Putamen (tissue), 1 donor: Measurements from ENCODE around the gene EIPR1.
"Not testable (repeated sequence)": the region's sequence is repeated elsewhere in the genome, so short reads cannot be mapped to it uniquely, and the experiment has no call there.

Source experiments
- DNase-seq: peaks from one replicate; pipeline ENCODE4 v3.0.0-alpha.2; 2016; ENCODE audit warnings: low spot score

Gene EIPR1

GRCh38 chr2:3357926-3358325 lies 19.7 kb downstream of the EIPR1 start:
- no peak for DNase-seq

- not testable (repeated sequence) for DNase-seq
Measured at GRCh38 chr2:3357446-3357845, 20.2 kb downstream of the EIPR1 start.

GRCh38 chr2:3356799-3357198 lies 20.8 kb downstream of the EIPR1 start:
- DNase-seq = no peak

- DNase-seq = no peak
Measured at GRCh38 chr2:3355951-3356569, 21.6 kb downstream of the EIPR1 start.

- no peak for DNase-seq
Measured at GRCh38 chr2:3354986-3355385, 22.6 kb downstream of the EIPR1 start.

DNA sequence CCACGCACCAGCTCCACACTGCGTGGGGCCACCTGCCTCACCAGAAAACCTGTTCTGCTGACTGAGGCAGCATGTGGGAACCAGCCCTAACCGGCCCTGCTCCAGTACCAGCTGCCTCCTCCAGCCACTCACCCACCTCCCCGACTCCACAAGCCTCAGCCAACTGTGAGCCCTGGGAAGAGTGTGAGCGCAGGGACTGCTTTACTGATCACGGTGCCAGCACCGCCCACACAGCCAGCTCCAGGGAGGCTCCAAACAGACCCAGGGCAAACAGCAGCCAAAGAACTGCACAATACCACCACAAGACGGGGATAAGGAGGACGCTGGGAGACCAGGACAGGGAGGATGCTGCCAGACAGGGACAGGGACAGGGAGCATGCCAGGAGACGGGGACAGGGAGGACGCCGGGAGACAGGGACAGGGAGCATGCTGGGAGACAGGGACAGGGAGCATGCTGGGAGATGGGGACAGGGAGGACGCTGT lies 28.4 kb downstream of the EIPR1 start:
- DNase-seq = peak; percentile 67

DNA sequence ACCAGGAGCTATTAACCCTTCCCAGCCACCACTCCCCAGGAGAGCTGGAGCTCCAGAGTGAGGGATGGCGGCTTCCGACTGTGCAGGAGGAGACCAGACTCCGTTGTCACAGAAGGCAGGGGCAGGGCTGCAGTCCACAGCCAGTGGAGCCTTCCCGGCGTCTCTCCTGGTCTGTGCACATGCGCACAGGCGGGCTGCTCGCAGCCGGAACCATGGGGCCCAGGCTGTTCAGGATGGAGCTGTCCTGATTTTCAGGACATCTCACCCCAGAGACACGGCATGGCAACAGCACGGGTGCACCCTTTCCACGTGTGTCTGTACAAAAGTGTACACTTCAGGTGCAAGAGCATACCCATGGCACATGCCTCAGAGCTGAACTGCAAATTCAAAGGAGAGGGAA lies 28.9 kb downstream of the EIPR1 start:
- DNase-seq = peak; percentile 11

DNA sequence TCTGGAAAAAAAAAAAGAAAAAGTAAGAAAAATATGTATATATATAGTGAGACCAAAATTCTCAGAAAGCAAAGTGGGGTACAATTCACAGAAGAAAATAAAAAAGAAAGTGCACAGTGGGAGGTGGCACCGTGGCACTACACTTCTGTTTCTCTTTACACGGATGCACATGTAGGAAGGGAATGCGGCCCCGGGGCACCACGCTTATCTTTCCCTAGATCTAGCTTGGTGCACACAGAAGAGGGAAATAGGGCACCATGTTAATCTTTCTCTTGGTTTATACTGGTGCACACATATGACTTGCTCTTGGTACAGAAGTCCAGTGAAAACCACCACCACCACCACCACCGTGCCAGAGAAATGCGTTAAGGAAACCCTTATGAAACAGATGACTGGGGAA lies 32.0 kb downstream of the EIPR1 start:
- no peak for DNase-seq

GRCh38 chr2:3344897-3345296 lies 32.7 kb downstream of the EIPR1 start:
- no peak for DNase-seq

GRCh38 chr2:3343012-3343411 lies 34.6 kb downstream of the EIPR1 start:
- no peak for DNase-seq

- no peak for DNase-seq
Measured at GRCh38 chr2:3342324-3342723, 35.3 kb downstream of the EIPR1 start.

DNA sequence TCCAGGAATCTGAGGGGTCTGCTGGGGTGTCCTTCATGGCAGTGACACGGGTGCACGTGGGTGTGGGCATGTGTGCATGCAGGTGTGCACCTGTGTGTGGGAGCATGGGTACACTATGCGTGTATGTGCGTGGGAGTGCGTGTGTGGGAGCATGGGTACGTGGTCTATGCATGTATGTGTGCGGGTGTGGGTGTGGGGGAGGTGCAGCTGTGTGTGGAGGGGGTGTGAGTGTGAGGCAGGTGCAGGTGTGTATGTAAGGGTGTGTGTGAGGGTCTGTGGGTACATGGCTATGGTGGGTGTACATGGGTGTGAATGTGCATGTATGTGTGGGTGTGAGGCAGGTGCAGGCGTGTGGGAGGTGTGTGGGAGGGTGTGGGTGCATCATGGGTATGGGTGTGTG lies 36.3 kb downstream of the EIPR1 start:
- DNase-seq = no peak

DNA sequence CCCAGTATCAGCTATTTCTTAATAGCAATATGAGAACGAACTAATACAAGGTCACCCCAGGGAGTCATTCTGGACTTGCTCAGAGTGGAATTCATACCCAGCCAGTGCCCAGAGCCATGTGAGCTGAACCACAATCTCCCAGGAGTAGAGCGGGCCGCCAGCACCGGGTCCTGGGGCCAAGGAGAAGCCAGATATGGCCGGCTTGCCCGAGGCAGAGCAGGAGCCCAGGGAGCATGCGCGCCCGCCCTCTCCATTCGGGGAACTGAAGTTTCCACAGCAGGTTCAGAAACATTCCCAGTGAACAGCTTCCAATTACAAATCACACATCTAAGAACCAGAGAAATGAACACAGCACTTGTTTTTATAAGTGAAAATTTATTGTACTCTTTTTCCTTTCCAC lies 37.5 kb downstream of the EIPR1 start:
- DNase-seq = no peak

DNA sequence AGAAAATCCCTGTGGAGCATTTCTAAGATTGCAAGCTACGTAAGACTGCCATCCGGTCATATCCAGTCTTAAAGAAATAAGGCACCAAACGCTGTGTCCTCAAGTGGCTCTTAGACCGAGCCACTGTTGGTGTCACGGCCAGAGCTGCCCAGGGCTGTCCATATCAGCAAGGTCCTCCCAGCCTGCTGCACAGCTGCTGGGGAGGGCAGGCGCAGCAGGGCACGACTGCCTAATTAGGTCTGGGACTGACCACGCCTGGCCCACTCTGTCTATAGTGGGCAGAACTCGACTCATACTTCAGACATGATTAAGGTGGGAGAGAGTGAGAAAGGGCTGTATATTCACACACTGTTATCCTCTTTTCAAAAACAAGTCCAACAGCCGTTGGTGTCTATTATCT lies 39.3 kb downstream of the EIPR1 start:
- no peak for DNase-seq

DNA sequence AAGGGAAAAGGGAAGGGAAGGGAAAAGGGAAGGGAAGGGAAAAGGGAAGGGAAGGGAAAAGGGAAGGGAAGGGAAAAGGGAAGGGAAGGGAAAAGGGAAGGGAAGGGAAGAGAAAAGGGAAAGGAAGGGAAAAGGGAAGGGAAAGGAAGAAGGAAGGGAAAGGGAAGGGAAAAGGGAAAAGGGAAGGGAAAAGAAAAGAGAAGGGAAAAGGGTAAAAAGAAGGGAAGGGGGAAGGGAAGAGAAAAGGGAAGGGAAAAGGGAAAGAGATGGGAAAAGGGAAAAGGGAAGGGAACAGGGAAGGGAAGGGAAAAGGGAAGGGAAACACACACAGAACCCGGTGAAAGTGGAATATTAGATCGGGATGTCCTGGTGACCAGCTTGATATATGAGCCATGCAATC lies 40.8 kb downstream of the EIPR1 start:
- DNase-seq = no peak

- no peak for DNase-seq
Measured at GRCh38 chr2:3334392-3335345, 42.9 kb downstream of the EIPR1 start.

GRCh38 chr2:3332133-3332532 lies 45.5 kb downstream of the EIPR1 start:
- no peak for DNase-seq

DNA sequence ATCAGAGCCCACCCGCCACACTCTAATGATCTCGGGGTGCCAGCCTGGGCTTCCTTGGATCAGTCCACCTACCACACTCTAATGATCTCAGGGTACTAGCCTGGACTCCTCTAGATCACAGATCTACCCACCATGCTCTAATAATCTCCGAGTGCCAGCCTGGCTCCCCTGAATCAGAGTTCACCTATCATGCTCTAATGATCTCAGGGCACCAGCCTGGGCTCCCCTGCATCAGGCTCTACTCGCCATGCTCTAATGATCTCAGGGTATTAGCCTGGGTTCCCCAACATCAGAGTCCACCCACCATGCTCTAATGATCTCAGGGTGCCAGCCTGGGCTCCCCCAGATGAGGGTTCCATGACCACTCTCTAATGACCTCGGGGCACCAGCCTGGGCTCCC lies 48.1 kb downstream of the EIPR1 start:
- no peak for DNase-seq

GRCh38 chr2:3326871-3327270 lies 50.7 kb downstream of the EIPR1 start:
- no peak for DNase-seq

GRCh38 chr2:3326182-3326537 lies 51.5 kb downstream of the EIPR1 start:
- no peak for DNase-seq

DNA sequence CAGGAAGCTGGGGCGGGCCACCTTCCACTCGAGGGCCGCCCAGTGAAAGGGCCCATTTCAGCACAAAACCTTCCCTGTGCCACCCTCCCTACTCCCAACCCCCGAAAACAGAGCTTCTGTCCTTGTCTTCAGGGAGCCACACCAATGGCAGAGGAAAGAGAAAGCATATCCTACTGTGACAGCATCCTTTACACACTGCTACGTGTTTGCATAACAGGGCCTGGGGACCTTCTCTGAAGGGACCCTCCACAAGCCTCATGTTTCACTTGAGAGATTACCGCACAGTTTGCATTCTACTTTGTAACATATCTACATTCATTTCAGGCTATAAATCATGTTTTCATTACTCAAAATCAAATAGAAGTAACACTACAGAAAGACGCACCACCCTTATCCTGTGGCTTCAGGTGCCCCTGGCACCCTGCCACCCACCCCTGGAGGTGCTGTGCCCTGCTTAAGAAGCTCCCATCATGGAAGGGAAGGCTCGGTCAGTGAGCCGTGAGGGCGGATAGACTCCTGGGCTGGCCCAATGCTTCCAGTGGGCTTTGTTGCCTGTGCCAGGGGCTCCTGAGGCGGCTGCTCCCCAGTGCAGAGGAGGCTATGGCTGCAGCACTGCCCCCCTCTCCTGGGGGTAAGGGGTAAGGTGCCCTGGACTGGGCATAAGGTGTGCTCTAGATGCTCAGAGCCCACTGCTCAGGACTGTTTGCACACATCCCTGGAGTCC lies 52.0 kb downstream of the EIPR1 start:
- DNase-seq = no peak

DNA sequence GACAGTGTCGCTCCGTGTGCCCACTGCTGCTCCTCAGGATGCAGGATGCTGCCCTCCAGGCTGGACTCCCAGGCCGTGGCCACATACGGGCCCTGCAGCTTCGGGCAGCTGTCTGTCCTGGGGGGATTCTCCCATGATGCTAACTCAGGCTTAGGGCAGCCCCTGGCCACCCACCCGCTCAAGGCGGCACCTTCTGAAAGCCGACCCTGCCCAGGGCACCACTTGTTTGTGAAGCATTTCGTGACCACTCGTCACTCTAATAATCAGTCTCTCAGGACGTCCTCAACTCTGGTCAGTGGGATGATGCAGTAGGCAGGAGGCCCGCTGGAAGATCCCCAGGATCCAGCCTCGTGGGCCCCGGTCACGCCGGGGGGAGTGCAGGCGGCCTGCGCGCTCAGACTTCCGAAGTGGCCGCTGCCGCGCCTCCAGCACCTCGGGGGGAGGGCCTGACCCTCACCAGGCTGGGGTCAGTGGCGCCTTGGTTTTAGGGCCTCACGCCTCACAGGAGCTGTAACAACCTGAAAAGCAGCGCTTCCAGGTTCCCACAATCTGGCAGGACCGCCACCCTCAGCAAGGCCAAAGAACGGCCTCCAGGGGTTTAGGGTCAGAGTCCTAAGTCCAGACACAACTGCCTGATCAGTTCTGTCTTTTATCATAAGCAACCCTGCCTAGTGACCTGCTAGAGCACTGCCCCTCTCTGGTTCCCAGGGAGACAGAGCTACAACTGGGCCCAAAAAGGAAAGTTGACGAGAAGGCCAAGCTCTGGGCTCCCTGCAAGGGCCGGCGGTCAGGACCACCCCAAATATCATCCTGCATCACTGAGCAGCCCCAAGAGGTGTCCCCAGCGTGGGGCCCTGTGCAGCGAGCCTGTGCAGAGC lies 53.0 kb downstream of the EIPR1 start:
- DNase-seq = no peak
